NT2/D1 (cell line): Measurements from ENCODE around the gene PSMG2.

Experiments
- DNase-seq: peaks from one replicate; pipeline ENCODE4 v3.0.0-alpha.2; 2011; ENCODE audit warnings: low read depth, low spot score
- H3K27me3 ChIP-seq: 2 replicates; pipeline ENCODE4 v1.6.0; 2011; ENCODE audit warnings: mild to moderate bottlenecking; ENCODE audit not compliant: insufficient read length, insufficient read depth
- H3K36me3 ChIP-seq: 2 replicates; pipeline ENCODE4 v1.6.1; 2011; ENCODE audit warnings: mild to moderate bottlenecking, low read length, mixed read lengths; ENCODE audit not compliant: insufficient read depth, insufficient read length
- H3K4me1 ChIP-seq: 2 replicates; pipeline ENCODE4 v1.5.1; 2011; ENCODE audit not compliant: insufficient read depth, insufficient read length
- H3K4me3 ChIP-seq: 2 replicates; pipeline ENCODE4 v1.5.1; 2011; ENCODE audit warnings: low read depth; ENCODE audit not compliant: insufficient read length
- H3K9ac ChIP-seq: 2 replicates; pipeline ENCODE4 v1.6.0; 2011; ENCODE audit warnings: low read depth; ENCODE audit not compliant: insufficient read length
- H3K9me3 ChIP-seq: 2 replicates; pipeline ENCODE4 v1.5.1; 2011; ENCODE audit warnings: mild to moderate bottlenecking, low read length; ENCODE audit not compliant: insufficient read depth
- SUZ12 ChIP-seq: IDR thresholded peaks from 2 replicates; pipeline ENCODE4 v1.6.1; 2011; ENCODE audit not compliant: insufficient read length, insufficient read depth; ENCODE audit errors: extremely low read depth
- YY1 ChIP-seq: IDR thresholded peaks from 2 replicates; pipeline ENCODE4 v1.6.1; 2011; ENCODE audit not compliant: insufficient read length, insufficient read depth
- ZNF274 ChIP-seq: IDR thresholded peaks from 2 replicates; pipeline ENCODE4 v1.6.1; 2011; ENCODE audit warnings: mild to moderate bottlenecking, low read depth, low read length

PSMG2 gene

GRCh38 chr18:12702221-12703095, at the start of gene PSMG2, which contains the start of gene CEP76:
Gene PSMG2 (plus strand): TSS chr18:12703042. CDS start chr18:12703108, 66 bp downstream.
Gene CEP76 (minus strand): TSS chr18:12702723. CDS start chr18:12702548, 175 bp downstream.
- no peaks in the 10 kb centered on the region for H3K9me3 ChIP-seq
- DNase-seq, result peak; percentile 65
- no peaks in the 10 kb centered on the region for H3K4me1 ChIP-seq
- peak within 1 kb of the TSS; percentile 93 for H3K9ac ChIP-seq
- H3K27me3 ChIP-seq, result no peaks in the 10 kb centered on the region
- no peak for TF ChIP-seq YY1
- TF ChIP-seq ZNF274, result no peak
- H3K4me3 ChIP-seq, result peak within 1 kb of the TSS; percentile 93
- peaks cover 47% of the 10 kb centered on the region for H3K36me3 ChIP-seq

- Histone ChIP-seq H3K36me3 (no peaks in the 10 kb centered on the region), H3K4me1 (peaks cover 2% of the 10 kb centered on the region), H3K9ac (no peak overlapping the region), H3K27me3 (peaks cover 12% of the 10 kb centered on the region), H3K9me3 (no peaks in the 10 kb centered on the region), H3K4me3 (no peak overlapping the region)
- TF ChIP-seq ZNF274 (no peak), SUZ12 (no peak), YY1 (no peak)
- DNase-seq, result no peak
Measured at GRCh38 chr18:12654971-12655370, 47.9 kb upstream of the PSMG2 start.

- Histone ChIP-seq H3K4me3 (peak overlapping the region; percentile 65), H3K36me3 (peaks cover 5% of the 10 kb centered on the region), H3K27me3 (peaks cover 12% of the 10 kb centered on the region), H3K4me1 (peaks cover 2% of the 10 kb centered on the region), H3K9ac (peak overlapping the region; percentile 75), H3K9me3 (no peaks in the 10 kb centered on the region)
- TF ChIP-seq YY1, result no peak
- TF ChIP-seq ZNF274, result no peak
- no peak for TF ChIP-seq SUZ12
- DNase-seq, result no peak
Measured at GRCh38 chr18:12656605-12656937, 46.3 kb upstream of the PSMG2 start.

- no peak for DNase-seq
- Histone ChIP-seq H3K36me3 (peaks cover 8% of the 10 kb centered on the region), H3K27me3 (peaks cover 12% of the 10 kb centered on the region), H3K9me3 (no peaks in the 10 kb centered on the region), H3K9ac (peak overlapping the region; percentile 75), H3K4me3 (peak overlapping the region; percentile 65), H3K4me1 (peaks cover 2% of the 10 kb centered on the region)
- TF ChIP-seq ZNF274 (no peak), SUZ12 (no peak), YY1 (no peak)
Measured at GRCh38 chr18:12656938-12657683, 45.7 kb upstream of the PSMG2 start.

- Histone ChIP-seq H3K9ac (peak within 1 kb of the TSS; percentile 75), H3K27me3 (peaks cover 12% of the 10 kb centered on the region), H3K36me3 (peaks cover 11% of the 10 kb centered on the region), H3K4me3 (peak within 1 kb of the TSS; percentile 65), H3K4me1 (peaks cover 1% of the 10 kb centered on the region), H3K9me3 (no peaks in the 10 kb centered on the region)
- TF ChIP-seq SUZ12 (no peak), YY1 (no peak), ZNF274 (no peak)
- DNase-seq, result no peak
Measured at GRCh38 chr18:12657684-12658425, 45.0 kb upstream of the PSMG2 start, which contains the start of gene SPIRE1. Gene SPIRE1 (minus strand): TSS chr18:12658107. CDS start chr18:12657866, 241 bp downstream.

- H3K4me1 ChIP-seq, result no peaks in the 10 kb centered on the region
- H3K9ac ChIP-seq, result peak overlapping the region; percentile 74
- peak overlapping the region; percentile 43 for H3K4me3 ChIP-seq
- DNase-seq, result no peak
- no peak for TF ChIP-seq SUZ12
- no peak for TF ChIP-seq ZNF274
- TF ChIP-seq YY1, result no peak
- H3K36me3 ChIP-seq, result peaks cover 11% of the 10 kb centered on the region
- H3K27me3 ChIP-seq, result peaks cover 12% of the 10 kb centered on the region
- H3K9me3 ChIP-seq, result no peaks in the 10 kb centered on the region
Measured at GRCh38 chr18:12658426-12659138, 44.3 kb upstream of the PSMG2 start.
